ENCODE measurements around the gene SLC35E4.

DNA sequence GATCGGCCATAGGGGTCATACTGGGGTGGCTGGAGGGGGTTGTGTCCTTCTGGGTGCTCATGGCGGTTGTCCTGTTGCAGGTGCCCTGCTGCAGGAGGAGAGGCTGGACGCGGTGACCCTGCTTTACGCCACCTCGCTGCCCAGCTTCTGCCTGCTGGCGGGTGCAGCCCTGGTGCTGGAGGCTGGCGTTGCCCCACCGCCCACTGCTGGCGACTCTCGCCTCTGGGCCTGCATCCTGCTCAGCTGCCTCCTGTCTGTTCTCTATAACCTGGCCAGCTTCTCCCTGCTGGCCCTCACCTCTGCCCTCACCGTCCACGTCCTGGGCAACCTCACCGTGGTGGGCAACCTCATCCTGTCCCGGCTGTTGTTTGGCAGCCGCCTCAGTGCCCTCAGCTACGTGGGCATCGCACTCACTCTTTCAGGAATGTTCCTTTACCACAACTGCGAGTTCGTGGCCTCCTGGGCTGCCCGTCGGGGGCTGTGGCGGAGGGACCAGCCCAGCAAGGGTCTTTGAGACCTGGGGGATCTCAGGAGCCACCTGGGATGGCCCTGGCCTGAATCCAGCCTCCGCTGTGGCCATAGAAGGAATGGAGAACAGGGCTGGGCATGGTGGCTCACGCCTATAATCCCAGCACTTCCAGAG is 11.1 kb downstream of the SLC35E4 start:
- TF ChIP-seq POLR2AphosphoS5 (IDR thresholded peaks at IDR 0.05): no peak
- TF ChIP-seq, protein P1, sequence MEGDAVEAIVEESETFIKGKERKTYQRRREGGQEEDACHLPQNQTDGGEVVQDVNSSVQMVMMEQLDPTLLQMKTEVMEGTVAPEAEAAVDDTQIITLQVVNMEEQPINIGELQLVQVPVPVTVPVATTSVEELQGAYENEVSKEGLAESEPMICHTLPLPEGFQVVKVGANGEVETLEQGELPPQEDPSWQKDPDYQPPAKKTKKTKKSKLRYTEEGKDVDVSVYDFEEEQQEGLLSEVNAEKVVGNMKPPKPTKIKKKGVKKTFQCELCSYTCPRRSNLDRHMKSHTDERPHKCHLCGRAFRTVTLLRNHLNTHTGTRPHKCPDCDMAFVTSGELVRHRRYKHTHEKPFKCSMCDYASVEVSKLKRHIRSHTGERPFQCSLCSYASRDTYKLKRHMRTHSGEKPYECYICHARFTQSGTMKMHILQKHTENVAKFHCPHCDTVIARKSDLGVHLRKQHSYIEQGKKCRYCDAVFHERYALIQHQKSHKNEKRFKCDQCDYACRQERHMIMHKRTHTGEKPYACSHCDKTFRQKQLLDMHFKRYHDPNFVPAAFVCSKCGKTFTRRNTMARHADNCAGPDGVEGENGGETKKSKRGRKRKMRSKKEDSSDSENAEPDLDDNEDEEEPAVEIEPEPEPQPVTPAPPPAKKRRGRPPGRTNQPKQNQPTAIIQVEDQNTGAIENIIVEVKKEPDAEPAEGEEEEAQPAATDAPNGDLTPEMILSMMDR (IDR thresholded peaks at IDR 0.05): no peak
- TF ChIP-seq POLR2A (IDR thresholded peaks at IDR 0.05): no peak
